ENCODE measurements around the gene CTDSPL. TPM values are rescaled to one million over a fixed set of nuclear protein-coding genes. Genes with fewer than 3 reads are reported as not detected.

The CTDSPL gene
- total RNA-seq, 1 experiment from 2014 or later, result 34.4 TPM

DNA sequence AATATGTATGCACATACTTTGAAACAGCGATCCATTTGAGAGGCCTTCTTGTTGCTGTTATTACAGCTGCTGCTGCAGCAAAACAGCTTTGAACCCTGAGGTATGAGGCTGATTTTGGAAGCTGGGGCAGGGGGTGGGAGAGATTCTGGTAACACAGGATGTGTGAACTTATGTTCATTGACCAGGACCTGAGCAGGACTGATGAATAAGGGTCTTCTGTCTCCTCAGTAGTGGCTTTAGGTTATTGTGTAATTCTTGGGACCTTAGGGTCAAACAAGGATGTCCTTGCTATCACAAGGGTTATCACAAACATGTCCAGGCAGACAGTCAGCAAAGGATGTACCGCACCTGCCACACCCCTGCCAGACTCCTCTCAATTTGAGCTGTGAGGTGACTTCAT, 41.6 kb downstream of the CTDSPL start:
- CTCF ChIA-PET, result no interaction called here
- H3K27me3 ChIP-seq (ENCODE audit: insufficient read depth, low read length), result no peaks in the 10 kb centered on the region
- no peaks in the 10 kb centered on the region; the same call in 1 of the 2 replicates for H3K79me2 ChIP-seq (ENCODE audit: insufficient read depth, low read length)
- H3K9me3 ChIP-seq (ENCODE audit: control insufficient read depth in 1 of 2, insufficient read depth in 1 of 2, low read depth in 1 of 2, low read length in 2 of 2), result no peaks in the 10 kb centered on the region
- intact Hi-C loops (cut with micrococcal nuclease), result no loop called here
- POLR2A ChIA-PET, result no interaction called here
- no peak overlapping the region for H2AFZ ChIP-seq (ENCODE audit: low read depth, low read length, poor library complexity, severe bottlenecking)
- H3K4me3 ChIP-seq (replicated peaks in 1 of 2; ENCODE audit: low read depth in 1 of 2, low read length in 2 of 2), result no peak overlapping the region
- no peaks in the 10 kb centered on the region for H4K20me1 ChIP-seq (ENCODE audit: insufficient read depth)
- no peak for DNase-seq (ENCODE audit: low read depth, low spot score)
- no peak for ATAC-seq
- TF ChIP-seq CBX3 (IDR thresholded peaks at IDR 0.05; ENCODE audit: low read depth) (no peak), SP1 (IDR thresholded peaks at IDR 0.05; ENCODE audit: low read depth) (no peak), TCF7L2 (IDR thresholded peaks at IDR 0.05; ENCODE audit: borderline replicate concordance, extremely low read depth, insufficient read depth, insufficient read length) (no peak), YY1 (IDR thresholded peaks at IDR 0.05; ENCODE audit: extremely low read depth, insufficient replicate concordance, low read depth, low read length) (no peak), POLR2A (IDR thresholded peaks at IDR 0.05; ENCODE audit: borderline replicate concordance, extremely low read depth, insufficient read depth, insufficient read length) (no peak), FOSL1 (IDR thresholded peaks at IDR 0.05; ENCODE audit: low read depth) (no peak), ZFX (IDR thresholded peaks at IDR 0.05) (no peak), REST (IDR thresholded peaks at IDR 0.05; ENCODE audit: low read depth) (no peak), CTCF (IDR thresholded peaks at IDR 0.05 in 2 of 3, conservative IDR thresholded peaks at IDR 0.05 in 1 of 3; ENCODE audit: borderline replicate concordance in 1 of 3, insufficient read depth in 1 of 3, low read depth in 2 of 3, low read length in 2 of 3) (no peak), EZH2 (IDR thresholded peaks at IDR 0.05) (no peak), ELF1 (IDR thresholded peaks at IDR 0.05; ENCODE audit: borderline replicate concordance, low read depth) (no peak), CEBPB (IDR thresholded peaks at IDR 0.05; ENCODE audit: low read depth) (no peak), EZH2phosphoT487 (IDR thresholded peaks at IDR 0.05; ENCODE audit: borderline replicate concordance) (no peak), ZNF274 (IDR thresholded peaks at IDR 0.05; ENCODE audit: low read depth, low read length) (no peak), SIN3A (IDR thresholded peaks at IDR 0.05; ENCODE audit: low read depth) (no peak), JUND (IDR thresholded peaks at IDR 0.05) (no peak)
- TF ChIP-seq, protein P1, sequence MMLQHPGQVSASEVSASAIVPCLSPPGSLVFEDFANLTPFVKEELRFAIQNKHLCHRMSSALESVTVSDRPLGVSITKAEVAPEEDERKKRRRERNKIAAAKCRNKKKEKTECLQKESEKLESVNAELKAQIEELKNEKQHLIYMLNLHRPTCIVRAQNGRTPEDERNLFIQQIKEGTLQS (IDR thresholded peaks at IDR 0.05), result no peak
- H3K4me2 ChIP-seq (ENCODE audit: low read length), result no peak overlapping the region
- RAD21 ChIA-PET (ENCODE audit: low non-redundant PET in 1 of 2, low total read pairs in 2 of 2, uncharacterized antibody in 2 of 2, unreplicated experiment in 2 of 2), result no interaction called here
- no peaks in the 10 kb centered on the region for H3K9me2 ChIP-seq (ENCODE audit: insufficient read depth)
- no peak overlapping the region for H3K27ac ChIP-seq (ENCODE audit: low read depth, low read length)
- peaks cover 27 to 31% of the 10 kb centered on the region in 2 experiments; a peak in 3 of 4 replicates for H3K4me1 ChIP-seq (ENCODE audit: control insufficient read depth in 1 of 2, insufficient read depth in 2 of 2, low read length in 2 of 2)
- no peak overlapping the region for H3K9ac ChIP-seq (ENCODE audit: low read length)
- no TSS peak for BruUV-seq (replicated peaks)
- H3K36me3 ChIP-seq (ENCODE audit: control insufficient read depth in 1 of 2, insufficient read depth in 2 of 2, low read length in 2 of 2), result no peaks in the 10 kb centered on the region

Data from HCT116 (cell line).